NCI-H226 (cell line): ENCODE measurements around the gene GRHL3.

Experiments
- DNase-seq: peaks from one replicate; pipeline ENCODE4 v3.0.0-alpha.2; 2015

GRHL3 gene

GRCh38 chr1:24345334-24345733 lies 26.2 kb downstream of the GRHL3 start:
- DNase-seq = no peak

DNA sequence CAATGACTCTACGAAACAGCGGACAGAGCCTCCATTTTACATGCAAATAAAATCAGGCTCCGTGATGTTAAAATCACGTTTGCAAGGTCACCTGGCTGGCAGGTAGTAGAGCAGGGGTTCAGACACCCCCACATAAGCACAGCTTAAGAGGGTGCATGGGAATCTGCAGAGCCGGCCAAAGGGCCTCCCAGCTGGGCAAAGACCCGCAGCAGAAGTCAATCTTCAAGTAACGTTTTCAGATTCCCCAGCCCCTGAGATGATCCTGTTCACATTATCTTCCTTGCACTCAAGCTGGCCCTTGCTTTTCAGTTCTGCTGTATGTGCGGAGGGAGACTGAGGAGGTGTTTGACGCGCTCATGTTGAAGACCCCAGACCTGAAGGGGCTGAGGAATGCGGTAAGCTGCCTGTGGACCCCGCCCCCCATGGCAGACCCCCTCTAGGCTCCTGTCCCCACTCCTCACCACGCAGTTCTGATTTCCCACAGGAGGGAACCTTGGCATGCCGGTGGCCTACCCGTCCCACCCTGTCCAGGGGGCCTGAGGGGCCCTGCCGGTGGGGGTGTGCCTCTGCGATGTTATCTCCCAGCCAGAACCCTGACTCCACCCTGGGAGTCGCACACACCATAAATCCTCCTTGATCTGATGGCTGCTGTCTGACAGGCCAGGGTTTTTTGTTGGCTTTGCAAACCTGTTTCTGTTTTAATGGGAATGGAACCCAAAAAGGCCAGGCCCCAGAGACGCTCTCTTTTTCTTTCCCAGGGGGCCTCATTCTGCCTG lies 28.2 kb downstream of the GRHL3 start:
- DNase-seq = no peak

DNA sequence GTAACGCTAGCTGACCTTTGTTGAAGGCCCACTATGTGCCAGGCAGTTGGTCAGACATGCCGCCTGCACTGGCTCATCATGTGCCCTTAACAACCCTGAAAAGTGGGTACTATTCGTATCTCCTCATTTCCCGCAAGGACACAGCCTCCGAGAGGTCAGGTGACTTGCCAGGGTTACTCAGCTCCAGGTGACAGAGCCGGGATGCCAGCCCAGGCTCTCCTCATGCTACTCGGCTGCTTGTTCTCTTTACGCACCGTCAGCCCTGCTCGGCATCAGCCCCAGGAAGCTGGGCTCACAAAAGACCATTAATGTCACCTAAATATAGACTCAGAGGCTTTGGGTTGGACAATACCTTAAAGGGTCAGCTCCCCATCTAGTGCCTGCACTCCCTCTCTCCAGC lies 29.0 kb downstream of the GRHL3 start:
- no peak for DNase-seq

- no peak for DNase-seq
Measured at GRCh38 chr1:24349891-24350290, 30.7 kb downstream of the GRHL3 start.

GRCh38 chr1:24351247-24351646 lies 32.1 kb downstream of the GRHL3 start:
- DNase-seq = no peak

DNA sequence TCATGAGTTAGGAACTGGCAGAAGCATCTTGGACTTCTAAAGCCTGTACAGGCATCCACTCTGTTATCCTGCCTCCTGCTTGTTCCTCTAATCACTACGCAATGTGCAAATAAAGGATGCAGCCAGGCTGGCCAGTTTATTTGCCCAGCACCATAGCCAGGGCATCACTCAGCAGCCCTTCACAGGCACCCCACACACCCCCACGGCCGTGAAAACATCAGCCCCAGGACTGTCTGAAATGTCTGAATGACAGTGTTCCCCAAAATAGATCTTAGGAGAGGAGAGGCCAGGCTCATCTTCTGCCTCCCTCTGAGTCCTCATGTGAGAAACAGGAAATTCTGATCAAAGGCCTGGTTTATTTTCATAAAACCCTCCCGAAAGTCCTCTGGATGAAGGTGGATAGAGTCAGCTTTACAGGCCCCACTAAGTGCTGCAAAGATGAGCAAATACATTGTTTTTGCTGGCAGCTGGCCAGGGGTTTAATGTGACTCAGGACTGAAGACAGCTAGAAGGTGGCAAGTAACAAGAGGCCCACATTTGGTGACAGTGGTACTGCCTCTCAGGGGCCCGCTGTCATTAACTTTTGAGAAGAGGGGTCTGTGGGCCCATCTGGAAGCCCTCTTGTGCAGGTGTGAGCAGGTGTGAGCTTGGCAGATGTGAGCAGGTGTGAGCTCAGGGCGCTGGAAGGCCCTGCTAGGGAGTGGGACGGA lies 32.9 kb downstream of the GRHL3 start:
- no peak for DNase-seq

DNA sequence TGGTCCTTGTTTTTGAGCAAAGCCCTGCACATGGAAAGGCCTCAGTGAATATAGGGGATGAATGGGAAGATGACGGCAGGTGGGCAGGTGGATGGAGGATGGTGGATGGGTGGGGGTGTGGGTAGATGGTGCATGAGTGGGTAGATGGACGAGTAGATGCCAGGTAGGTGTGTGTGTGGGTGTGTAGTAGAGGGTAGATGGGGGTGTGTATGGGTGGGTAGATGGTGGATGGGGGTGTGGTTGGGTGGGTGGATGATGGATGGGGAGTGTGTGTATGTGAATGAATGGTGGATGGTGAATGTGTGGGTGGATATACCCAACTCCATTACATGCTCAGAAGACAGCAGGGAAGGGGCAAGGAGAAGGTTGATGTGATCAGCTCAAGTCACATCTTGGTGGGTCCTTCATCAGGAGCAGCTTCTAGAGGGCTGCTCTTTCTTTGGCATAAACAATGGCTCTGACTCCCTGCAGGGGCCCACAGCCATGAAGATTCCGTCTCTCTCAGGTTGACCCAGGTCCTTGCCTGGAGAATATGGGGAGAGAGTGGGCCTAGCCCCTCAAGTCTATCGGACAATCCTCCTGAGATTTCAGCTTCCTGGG lies 34.2 kb downstream of the GRHL3 start:
- DNase-seq = no peak

DNA sequence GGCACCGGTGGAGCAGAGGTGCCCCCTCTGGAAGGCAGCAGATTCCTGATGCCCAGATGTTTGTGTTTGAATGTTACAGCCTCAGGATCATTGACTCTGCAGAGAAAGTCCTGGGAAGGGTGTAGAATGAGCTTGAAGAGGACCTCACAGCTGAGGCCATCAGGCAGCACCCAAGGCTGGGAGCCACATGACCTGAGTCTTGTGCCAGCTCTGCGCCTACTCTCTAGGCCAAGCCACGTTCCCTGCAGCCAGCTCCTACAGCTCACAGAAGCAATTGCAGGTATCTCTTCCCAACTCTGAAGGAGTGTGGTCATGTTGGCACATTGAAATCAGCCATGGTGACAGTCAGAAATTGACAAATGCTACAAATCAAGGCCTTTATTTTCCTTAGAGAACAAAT lies 36.3 kb downstream of the GRHL3 start:
- no peak for DNase-seq

- DNase-seq = no peak
Measured at GRCh38 chr1:24357038-24357437, 37.9 kb downstream of the GRHL3 start.

GRCh38 chr1:24360681-24361080 lies 41.5 kb downstream of the GRHL3 start:
- DNase-seq = no peak

- no peak for DNase-seq
Measured at GRCh38 chr1:24361811-24362210, 42.7 kb downstream of the GRHL3 start.

DNA sequence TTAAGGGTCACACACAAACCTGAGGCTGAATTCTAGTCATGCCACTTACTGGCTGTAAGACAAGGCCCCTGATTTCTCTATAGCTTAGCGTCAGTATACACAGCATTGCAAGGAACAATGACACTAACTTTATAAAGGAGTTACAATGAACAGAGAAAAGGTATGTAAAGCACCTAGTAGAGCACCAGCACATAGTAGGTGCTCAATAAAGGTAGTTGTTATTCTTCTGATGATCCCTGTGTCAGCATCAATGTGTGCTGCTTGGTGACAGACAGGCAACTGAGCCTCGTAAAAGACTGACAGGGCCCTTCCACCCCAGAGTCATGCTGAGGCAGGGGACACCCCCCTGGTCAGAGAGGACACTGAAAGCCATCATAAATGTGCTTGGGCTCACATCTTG lies 43.2 kb downstream of the GRHL3 start:
- DNase-seq = no peak

- peak; percentile 72 for DNase-seq
Measured at GRCh38 chr1:24362982-24363614, 43.9 kb downstream of the GRHL3 start.

GRCh38 chr1:24363994-24364393 lies 44.8 kb downstream of the GRHL3 start:
- DNase-seq = no peak

- no peak for DNase-seq
Measured at GRCh38 chr1:24364605-24364974, 45.4 kb downstream of the GRHL3 start.

DNA sequence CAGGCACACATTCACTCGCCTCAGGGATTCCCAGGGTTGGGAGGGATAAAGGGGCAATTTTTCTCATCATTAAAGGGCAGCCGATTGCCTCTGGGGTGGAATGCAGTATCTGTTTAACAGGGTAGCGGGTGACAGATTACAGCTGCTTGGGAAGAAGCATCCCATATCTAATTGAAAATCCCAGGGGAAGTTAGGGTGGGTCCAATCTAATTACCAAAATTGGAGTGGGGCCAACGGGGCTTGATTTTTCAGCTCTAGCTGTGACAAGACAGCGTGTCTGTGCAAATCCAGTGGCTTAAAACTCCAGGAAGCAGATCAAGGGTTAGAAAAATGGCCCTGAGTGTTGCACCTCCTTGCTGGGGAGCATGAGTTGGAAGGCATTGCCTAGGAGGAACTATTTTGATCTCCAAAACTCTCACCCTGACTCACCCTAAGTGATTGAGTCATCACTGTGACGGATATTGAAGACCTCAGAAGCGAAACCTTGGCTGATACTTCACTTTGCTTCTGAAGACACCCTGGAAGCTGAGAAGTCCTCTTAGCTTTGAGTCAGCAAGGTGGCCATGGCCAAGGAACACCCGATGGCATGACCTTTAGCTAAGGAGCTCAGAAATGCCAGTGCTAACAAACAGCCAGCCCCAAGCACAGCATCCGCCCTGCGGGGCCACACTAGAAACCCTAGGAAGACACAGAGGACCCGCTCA lies 46.0 kb downstream of the GRHL3 start:
- peak; percentile 82 for DNase-seq

DNA sequence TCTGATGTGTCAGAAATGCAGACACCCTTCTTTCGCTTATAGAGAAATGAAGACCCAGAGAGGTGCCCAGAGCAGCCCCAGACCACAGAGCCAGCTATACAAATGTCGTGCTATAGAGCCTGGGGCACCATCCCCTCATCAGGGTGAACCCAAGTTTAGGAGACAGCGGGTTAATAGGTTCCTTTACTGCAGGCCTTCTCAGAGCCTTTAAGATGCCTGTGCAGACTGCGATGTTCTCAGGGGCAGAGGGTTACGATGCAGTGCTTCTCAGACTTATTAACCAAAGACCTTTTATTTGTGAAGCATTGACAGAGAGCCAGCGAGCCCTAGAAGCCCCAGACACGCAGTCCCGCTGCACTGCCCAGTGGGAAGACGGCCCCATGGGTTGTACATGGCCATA lies 47.5 kb downstream of the GRHL3 start:
- DNase-seq = no peak

DNA sequence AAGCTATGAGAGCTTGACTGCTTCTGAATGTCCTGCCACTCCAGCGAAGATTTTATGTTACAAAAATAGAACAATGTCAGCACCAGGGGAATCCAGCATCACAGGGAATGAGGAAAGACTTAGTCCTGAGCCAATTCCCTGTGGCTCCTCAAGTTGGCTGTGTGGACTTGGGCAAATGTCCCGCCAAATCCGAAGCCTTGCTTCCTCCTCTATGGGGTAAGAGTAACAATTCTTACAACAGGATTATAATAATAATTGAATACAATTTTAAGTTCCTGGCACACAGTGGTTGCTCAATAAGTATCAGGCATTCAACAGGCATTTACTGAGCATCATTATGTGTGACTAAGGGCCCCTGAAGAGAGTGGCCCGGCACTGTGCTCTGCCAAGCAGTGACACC lies 50.0 kb downstream of the GRHL3 start:
- DNase-seq = no peak

DNA sequence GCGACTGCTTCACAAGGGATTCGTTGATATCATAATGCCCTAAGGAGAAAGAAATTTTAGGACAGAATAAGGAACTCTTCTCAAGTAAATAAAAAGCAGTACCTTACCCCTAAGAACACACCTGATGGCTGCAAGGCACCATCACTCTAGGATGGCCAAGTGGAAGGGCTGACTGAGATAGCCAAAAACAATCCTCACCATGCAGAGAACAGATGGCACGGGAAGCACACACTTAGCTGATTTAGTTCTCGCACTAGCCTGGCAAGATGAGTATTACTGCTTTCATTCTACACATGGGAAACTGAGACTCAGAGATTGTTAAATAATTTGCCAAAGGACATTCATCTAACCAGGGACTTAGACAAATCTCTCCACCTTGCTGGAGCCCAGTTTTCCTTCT lies 50.6 kb downstream of the GRHL3 start:
- no peak for DNase-seq

- DNase-seq = no peak
Measured at GRCh38 chr1:24373044-24373443, 53.9 kb downstream of the GRHL3 start.

DNA sequence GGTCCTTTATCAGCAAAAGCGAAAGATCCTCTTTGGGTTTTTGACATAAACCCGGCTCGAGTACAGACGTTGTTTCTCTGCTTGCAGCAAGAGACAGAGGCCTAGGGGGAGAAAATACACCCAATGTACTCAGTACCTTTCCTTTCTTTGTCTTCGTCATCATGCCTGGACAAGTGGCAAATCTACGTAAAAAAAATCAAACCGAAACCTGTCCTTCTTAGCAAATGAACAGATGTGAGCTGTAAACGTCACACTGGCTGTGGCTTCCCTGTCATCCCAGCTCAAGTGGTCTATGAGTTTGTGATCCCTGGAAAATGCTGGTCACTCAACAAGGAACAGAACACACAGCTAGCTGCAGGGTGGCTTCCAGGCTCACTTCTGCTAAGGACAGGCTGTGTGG lies 54.6 kb downstream of the GRHL3 start:
- no peak for DNase-seq

- DNase-seq = no peak
Measured at GRCh38 chr1:24374891-24375786, 56.0 kb downstream of the GRHL3 start.
